GM21423 (cell line): Measurements from ENCODE around the gene VSTM2L.

Experiments used
- ATAC-seq: cut with Tn5 transposase; IDR thresholded peaks from one replicate; pipeline ENCODE4 v1.9.1; 2021; ENCODE audit warnings: mild to moderate bottlenecking, moderate library complexity; ENCODE audit not compliant: unreplicated experiment

The VSTM2L gene

GRCh38 chr20:37878835-37879599, 23.9 kb upstream of the VSTM2L start:
- no peak for ATAC-seq

DNA sequence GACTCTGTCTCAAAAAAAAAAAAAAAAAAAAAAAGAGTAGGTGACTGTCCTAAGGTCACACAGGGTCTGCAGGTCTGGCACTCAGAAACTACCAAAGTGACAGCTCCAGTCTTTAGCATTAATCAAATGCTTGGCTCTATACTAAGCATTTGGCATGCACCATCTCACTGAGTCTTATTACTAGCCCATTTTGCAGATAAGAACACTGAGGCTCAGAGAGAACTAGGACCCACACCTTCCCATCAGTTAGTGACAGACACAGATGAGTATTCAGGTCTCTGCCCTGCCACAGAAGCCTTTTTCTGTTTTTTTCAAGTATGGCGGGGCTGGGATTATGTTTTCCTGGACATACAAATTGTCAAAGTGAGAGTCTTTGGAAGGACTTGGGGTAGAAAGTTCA, 23.1 kb upstream of the VSTM2L start:
- no peak for ATAC-seq

DNA sequence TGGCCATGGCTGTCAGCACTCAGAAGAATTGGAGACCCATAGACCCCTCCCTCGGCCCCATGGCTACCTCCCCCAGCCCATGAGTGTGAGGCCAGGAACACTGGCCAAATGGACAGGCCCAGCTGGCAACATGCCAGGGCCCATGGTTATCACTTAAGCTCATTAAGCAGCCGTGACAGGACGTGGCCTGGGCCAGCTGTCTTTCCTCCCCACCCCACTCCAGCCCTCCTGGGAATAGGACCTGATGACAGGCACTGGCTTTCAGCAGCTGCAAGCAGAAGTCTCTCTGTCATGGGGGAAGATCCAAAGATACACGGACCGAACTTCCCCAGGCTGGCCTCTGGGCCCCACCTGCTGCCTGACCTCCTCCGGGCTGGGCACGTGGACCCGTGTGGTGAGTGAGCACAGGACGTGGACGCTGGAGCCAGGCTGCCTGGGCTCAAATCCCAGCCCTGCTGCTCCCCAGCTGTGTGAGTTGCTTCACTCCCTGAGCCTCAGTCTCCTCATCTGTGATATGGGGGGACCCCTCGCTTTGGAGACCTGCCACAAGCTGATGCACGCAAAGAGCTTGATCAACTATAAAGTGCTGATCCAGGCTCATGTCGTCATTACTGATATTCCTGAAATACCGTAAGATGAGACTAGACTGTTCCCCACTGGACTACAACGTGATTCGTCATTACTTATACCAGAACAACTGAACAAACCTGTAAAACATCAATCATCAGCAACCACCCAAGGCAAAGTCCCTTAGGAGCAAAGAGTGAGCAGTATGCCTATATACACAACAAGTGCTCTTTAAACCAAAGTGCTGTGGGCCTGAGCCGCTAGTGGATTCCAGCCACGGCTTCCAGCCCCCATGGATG, 22.0 kb upstream of the VSTM2L start:
- ATAC-seq, result no peak

DNA sequence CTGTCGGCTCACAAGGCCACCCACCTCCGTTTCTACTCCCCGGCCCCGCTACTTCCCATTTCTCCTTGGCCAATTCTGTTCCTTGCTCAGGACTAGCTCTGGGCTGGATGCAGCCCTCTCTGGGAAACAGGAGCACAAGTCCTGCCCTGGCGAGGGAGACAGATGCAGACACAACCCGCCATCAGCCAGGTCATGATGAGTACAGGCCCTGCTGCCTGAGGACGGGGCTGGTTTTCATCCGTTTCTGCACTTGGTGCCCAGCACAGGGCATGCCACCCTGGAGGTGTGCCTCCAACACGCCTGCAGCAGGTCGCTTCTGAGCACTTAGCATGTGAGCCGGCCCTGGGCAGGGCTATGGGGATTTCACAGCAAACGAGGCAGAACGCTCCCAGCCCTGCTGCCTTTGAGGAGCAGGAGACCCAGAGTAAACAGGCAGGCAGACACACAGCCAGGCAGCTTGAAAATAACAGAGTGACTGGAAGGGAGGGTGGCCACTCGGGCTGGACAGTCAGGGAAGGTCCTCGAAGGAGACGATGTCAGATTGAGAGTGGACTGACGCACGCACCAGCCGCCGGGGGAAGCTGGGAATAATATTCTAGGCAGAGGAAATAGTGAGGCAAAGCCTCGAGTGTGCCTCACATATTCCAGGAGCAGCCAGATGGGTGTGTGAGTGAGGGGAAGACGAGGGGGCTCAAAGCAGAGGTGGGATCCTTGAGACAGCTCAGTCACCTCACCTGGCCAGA, 21.2 kb upstream of the VSTM2L start:
- no peak for ATAC-seq

- no peak for ATAC-seq
Measured at GRCh38 chr20:37882961-37883712, 19.8 kb upstream of the VSTM2L start.

DNA sequence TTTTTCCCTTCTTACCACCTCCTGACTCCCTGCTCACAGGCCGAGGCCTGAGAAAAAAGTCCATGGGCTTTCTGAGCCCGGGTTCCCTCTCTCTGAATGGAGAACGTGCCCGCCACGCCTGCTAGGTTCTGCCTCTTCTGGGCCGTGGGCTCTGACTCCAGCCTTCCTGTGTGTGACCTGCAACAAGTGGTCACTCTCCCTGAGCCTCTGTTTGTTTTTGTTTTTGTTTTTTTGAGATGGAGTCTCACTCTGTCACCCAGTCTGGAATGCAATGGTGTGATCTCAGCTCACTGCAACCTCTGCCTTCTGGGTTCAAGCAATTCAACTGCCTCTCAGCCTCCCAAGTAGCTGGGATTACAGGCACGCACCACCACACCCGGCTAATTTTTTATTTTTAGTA, 17.9 kb upstream of the VSTM2L start:
- no peak for ATAC-seq

DNA sequence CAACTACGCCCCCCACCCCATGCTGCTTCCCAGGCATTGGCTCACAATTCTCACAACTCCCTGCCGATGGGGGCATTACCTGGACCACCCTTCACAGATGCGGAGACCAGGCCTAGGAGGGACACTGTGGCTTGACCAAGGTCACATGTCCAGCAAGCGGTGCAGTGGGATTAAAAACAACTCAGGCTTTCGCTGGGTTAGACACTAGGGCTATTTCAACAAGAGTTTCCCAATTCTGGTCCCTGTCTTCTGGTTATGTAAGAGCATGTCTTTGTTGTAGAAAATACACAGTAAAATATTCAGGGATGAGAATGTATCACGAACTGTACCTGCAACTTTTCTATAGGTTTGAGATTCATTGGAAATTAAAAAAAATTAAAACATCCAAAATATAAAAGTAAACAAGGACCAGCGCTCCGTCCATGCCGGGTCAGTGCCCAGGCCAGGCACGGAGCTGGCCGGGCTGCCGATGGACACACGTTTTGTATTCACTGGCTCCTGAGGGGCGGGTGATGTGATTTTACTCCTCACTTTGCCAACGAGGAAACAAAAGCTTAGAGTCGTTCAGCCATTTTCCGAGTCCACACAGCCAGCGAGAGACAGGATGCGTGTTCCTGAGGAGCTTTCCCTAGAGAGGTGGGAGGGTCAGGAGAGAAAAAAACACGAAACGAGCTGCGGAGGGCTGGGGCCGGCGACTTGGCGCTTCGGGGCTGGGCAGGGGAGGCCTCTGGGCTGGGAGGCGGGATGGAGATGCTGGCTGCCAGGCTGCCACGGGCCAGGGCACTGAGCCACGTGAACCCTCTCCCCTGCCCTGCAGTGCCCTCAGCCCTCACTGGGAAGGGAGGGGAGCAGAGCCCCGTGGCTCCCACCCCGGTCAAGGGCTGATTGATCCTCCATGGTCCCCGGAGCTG, 17.1 kb upstream of the VSTM2L start:
- no peak for ATAC-seq

GRCh38 chr20:37886851-37887297, 16.1 kb upstream of the VSTM2L start:
- no peak for ATAC-seq

- ATAC-seq, result no peak
Measured at GRCh38 chr20:37888641-37889040, 14.3 kb upstream of the VSTM2L start.

DNA sequence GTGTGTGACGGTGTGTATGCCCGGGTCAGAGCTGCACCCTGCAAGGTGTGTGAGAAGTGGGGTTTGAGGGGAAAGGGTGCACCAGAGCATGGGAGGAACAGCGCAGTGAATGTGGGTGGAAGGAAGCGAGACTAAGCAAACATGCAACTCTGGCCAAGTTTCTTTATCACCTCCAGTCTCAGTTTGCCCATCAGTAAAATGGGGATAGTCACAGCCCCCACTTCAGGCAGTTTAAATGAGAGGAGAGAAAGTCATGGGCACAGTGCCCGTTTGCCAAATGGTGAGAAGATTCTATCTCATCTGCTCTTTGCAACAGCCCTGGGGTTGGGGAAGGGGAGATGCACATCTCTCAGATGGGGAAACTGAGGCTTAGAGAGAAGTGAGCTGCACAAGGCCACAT, 12.8 kb upstream of the VSTM2L start:
- no peak for ATAC-seq

GRCh38 chr20:37890643-37891042, 12.3 kb upstream of the VSTM2L start:
- no peak for ATAC-seq

DNA sequence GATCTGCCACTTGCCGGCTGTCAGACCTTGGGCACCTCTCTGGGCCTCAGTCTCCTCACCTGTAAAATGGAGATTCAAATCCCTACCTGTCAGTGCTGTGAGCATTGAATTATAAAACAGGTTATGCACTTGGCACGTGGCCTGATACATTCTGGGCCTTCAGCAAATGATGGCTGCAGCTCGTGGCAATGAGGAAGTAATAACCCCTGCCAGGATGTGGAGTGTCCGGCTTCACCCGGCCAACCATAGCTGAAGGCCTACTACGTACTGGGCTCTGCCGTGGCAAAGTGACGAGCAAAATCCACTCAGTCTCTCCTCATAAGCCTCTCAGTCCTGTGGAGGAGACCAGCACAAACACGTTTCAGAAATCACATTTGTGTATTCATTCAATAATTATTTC, 10.9 kb upstream of the VSTM2L start:
- no peak for ATAC-seq

DNA sequence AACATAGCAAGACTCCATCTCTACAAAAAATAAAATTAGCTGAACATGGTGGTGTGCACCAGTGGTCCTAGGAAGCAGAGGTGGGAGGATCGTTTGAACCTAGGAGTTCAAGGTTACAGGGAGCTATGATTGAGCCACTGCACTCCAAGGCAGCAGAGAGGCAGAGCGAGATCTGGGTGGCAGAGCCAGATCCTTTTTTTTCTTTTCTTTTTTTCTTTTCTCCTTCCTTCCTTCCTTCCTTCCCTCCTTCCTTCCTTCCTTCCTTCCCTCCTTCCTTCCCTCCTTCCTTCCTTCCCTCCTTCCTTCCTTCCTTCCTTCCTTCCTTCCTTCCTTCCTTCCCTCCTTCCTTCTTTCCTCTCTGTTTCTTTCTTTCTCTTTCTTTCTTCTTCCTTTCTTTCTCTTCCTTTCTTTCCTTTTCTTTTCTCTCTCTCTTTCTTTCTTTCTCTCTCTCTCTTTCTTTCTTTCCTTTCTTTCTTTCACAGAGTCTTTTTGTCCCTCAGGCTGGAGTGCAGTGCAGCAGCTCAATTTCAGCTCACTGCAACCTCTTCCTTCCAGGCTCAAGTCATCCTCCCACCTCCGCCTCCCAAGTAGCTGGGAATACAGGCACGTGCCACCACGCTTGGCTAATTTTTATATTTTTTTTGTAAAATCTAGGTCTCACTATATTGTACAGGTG, 9.2 kb upstream of the VSTM2L start:
- ATAC-seq, result no peak

GRCh38 chr20:37894454-37894853, 8.5 kb upstream of the VSTM2L start:
- no peak for ATAC-seq

GRCh38 chr20:37895166-37895565, 7.8 kb upstream of the VSTM2L start:
- ATAC-seq, result no peak

GRCh38 chr20:37896932-37897548, 5.9 kb upstream of the VSTM2L start:
- no peak for ATAC-seq

GRCh38 chr20:37898233-37899104, 4.5 kb upstream of the VSTM2L start:
- ATAC-seq, result no peak
